PC-3 (cell line): Measurements from ENCODE around the gene CYREN. TPM values are rescaled to one million over a fixed set of nuclear protein-coding genes. Genes with fewer than 3 reads are reported as not detected.

Experiments
- ATAC-seq: fragments of 200-7000 bp; cut with Tn5 transposase; 2 replicates; pipeline ENCODE4 v1.9.1; 2020; ENCODE audit warnings: mild to moderate bottlenecking, moderate library complexity
- BruUV-seq: library from RNA; stranded (reverse); fragments of 400-500 nt; replicated peaks from 2 replicates; lab custom pipeline; 2021; lab: Mats Ljungman, UMichigan
- CTCF ChIA-PET: fragments of 300-600 bp; sonication (Branson Sonifier 250); formaldehyde crosslinking; loops from one replicate; lab custom pipeline; 2022; ENCODE audit warnings: antibody characterized with exemption; lab: Charles Lee
- POLR2A ChIA-PET: fragments of 300-600 bp; sonication (Branson Sonifier 250); formaldehyde crosslinking; loops from one replicate; lab custom pipeline; 2022; ENCODE audit warnings: antibody characterized with exemption; ENCODE audit not compliant: unreplicated experiment; lab: Charles Lee
- DNase-seq: peaks from one replicate; pipeline ENCODE4 v3.0.0-alpha.2; 2015
- H2AFZ ChIP-seq: fragments of 300-600 bp; sonication (generic); 2 replicates; pipeline ENCODE4 v1.6.0; 2016; ENCODE audit warnings: antibody characterized with exemption, low read length
- H3F3A ChIP-seq: fragments of 300-600 bp; sonication (generic); one replicate; pipeline ENCODE4 v1.6.0; 2017; ENCODE audit warnings: antibody characterized with exemption, low read length, control low read depth, mild to moderate bottlenecking; ENCODE audit not compliant: unreplicated experiment
- H3K27ac ChIP-seq: fragments of 300-600 bp; sonication (generic); 2 replicates; pipeline ENCODE4 v1.5.1; 2016; ENCODE audit warnings: mild to moderate bottlenecking, low read length
- H3K27me3 ChIP-seq: fragments of 300-600 bp; sonication (generic); 2 replicates; pipeline ENCODE4 v1.6.1; 2016; ENCODE audit warnings: low read length, mixed read lengths
- H3K36me3 ChIP-seq: fragments of 300-600 bp; sonication (generic); 2 replicates; pipeline ENCODE4 v1.6.1; 2016; ENCODE audit warnings: low read depth, mixed run types, low read length, mixed read lengths
- H3K4me1 ChIP-seq: fragments of 300-600 bp; sonication (generic); 2 replicates; pipeline ENCODE4 v1.5.1; 2016; ENCODE audit warnings: low read length; ENCODE audit not compliant: insufficient read depth
- H3K4me2 ChIP-seq: fragments of 300-600 bp; sonication (generic); 2 replicates; pipeline ENCODE4 v1.6.0; 2016; ENCODE audit warnings: low read length
- H3K4me3 ChIP-seq: fragments of 300-600 bp; sonication (generic); 2 replicates; pipeline ENCODE4 v1.5.1; 2016; ENCODE audit warnings: mild to moderate bottlenecking, low read length, mixed read lengths
- H3K79me2 ChIP-seq: fragments of 300-600 bp; sonication (generic); 2 replicates; pipeline ENCODE4 v1.6.1; 2017; ENCODE audit warnings: low read length, mixed read lengths
- H3K9ac ChIP-seq: fragments of 300-600 bp; sonication (generic); 2 replicates; pipeline ENCODE4 v1.6.0; 2016; ENCODE audit warnings: mild to moderate bottlenecking, low read length
- H3K9me2 ChIP-seq: fragments of 300-600 bp; sonication (generic); replicated peaks from 2 replicates; pipeline ENCODE4 v1.6.1; 2016; ENCODE audit warnings: mixed run types, low read length, mixed read lengths
- H3K9me3 ChIP-seq: fragments of 300-600 bp; sonication (generic); 2 replicates; pipeline ENCODE4 v1.6.1; 2016; ENCODE audit warnings: low read length, mixed read lengths
- H4K20me1 ChIP-seq: fragments of 300-600 bp; sonication (generic); 2 replicates; pipeline ENCODE4 v1.6.1; 2016; ENCODE audit warnings: low read length, mixed read lengths
- CTCF ChIP-seq: fragments of 300-600 bp; sonication (generic); conservative IDR thresholded peaks from 2 replicates; pipeline ENCODE4 v1.5.1; 2017; ENCODE audit warnings: antibody characterized with exemption, low read depth, mild to moderate bottlenecking, low read length
- EZH2 ChIP-seq: fragments of 300-600 bp; sonication (generic); IDR thresholded peaks from one replicate; pipeline ENCODE4 v1.6.1; 2017; ENCODE audit warnings: antibody characterized with exemption, mild to moderate bottlenecking, low read length; ENCODE audit not compliant: unreplicated experiment
- EZH2phosphoT487 ChIP-seq: fragments of 300-600 bp; sonication (generic); IDR thresholded peaks from 2 replicates; pipeline ENCODE4 v1.6.1; 2018; ENCODE audit warnings: mild to moderate bottlenecking, antibody characterized with exemption, low read length, borderline replicate concordance
- intact Hi-C: fragments of 100-400 bp; cut with micrococcal nuclease; formaldehyde crosslinking; loops from 2 replicates; pipeline ENCODE4 v1.9.0; 2023
- total RNA-seq: library from RNA; depleted of rRNA; stranded (reverse); fragments of >200 nt; gene quantifications from 2 replicates; pipeline ENCODE4 v1.2.3, GENCODE V29; 2014

The CYREN gene
- total RNA-seq, 1 experiment from 2014 or later, result 48.2 TPM

- H3K4me2 ChIP-seq, result no peak overlapping the region
- CTCF ChIA-PET, result no interaction called here
- no peaks in the 10 kb centered on the region for H3K27me3 ChIP-seq
- H3K4me3 ChIP-seq, result no peak overlapping the region
- H2AFZ ChIP-seq, result no peak overlapping the region
- TF ChIP-seq CTCF (no peak), EZH2phosphoT487 (no peak), EZH2 (no peak)
- no peaks in the 10 kb centered on the region for H3K9me3 ChIP-seq
- no peaks in the 10 kb centered on the region for H3K79me2 ChIP-seq
- ATAC-seq (no peak), DNase-seq (no peak)
- peaks cover 8% of the 10 kb centered on the region; the same call in 1 of the 2 replicates for H3K4me1 ChIP-seq
- no peaks in the 10 kb centered on the region for H3K36me3 ChIP-seq
- H4K20me1 ChIP-seq, result no peaks in the 10 kb centered on the region
- no peaks in the 10 kb centered on the region for H3F3A ChIP-seq
- BruUV-seq, result no TSS peak
- no peak overlapping the region for H3K9ac ChIP-seq
- POLR2A ChIA-PET, result no interaction called here
- intact Hi-C loops, result no loop called here
- H3K27ac ChIP-seq, result no peak overlapping the region
- no peaks in the 10 kb centered on the region for H3K9me2 ChIP-seq
These were observed 38.8 kb upstream of the CYREN start for GRCh38 chr7:135209225-135209834.

GRCh38 chr7:135208102-135208793 is 37.7 kb upstream of the CYREN start:
- H3K79me2 ChIP-seq, result no peaks in the 10 kb centered on the region
- no peaks in the 10 kb centered on the region for H3K36me3 ChIP-seq
- no peak overlapping the region for H3K27ac ChIP-seq
- CTCF ChIA-PET, result no interaction called here
- H2AFZ ChIP-seq, result no peak overlapping the region
- ATAC-seq, result no peak
- H3K27me3 ChIP-seq, result no peaks in the 10 kb centered on the region
- no peaks in the 10 kb centered on the region for H3K9me3 ChIP-seq
- H3K4me3 ChIP-seq, result no peak overlapping the region
- TF ChIP-seq EZH2phosphoT487 (no peak), EZH2 (no peak), CTCF (no peak)
- no peaks in the 10 kb centered on the region for H3F3A ChIP-seq
- no peak overlapping the region for H3K9ac ChIP-seq
- H3K9me2 ChIP-seq, result no peaks in the 10 kb centered on the region
- H3K4me2 ChIP-seq, result no peak overlapping the region
- intact Hi-C loops, result no loop called here
- DNase-seq, result no peak
- peaks cover 8% of the 10 kb centered on the region; the same call in 1 of the 2 replicates for H3K4me1 ChIP-seq
- POLR2A ChIA-PET, result no interaction called here
- no TSS peak for BruUV-seq
- no peaks in the 10 kb centered on the region for H4K20me1 ChIP-seq
